ENCODE results near the gene RNASET2. TPM values are rescaled to one million over a fixed set of nuclear protein-coding genes. Genes with fewer than 3 reads are reported as not detected.
"Not testable (repeated sequence)": the region's sequence is repeated elsewhere in the genome, so short reads cannot be mapped to it uniquely, and the experiment has no call there.

RNASET2 gene
- total RNA-seq, 3 donors from 2014 or later: 43.7 to 67.3 (median 49.4) TPM

GRCh38 chr6:166901626-166902025 is 54.7 kb downstream of the RNASET2 start:
- Mint-ChIP-seq H3K4me1 (ENCODE audit: low read depth) (peaks cover 2% of the 10 kb centered on the region), H3K4me3 (no peak overlapping the region), H3K36me3 (ENCODE audit: insufficient read depth) (no peaks in the 10 kb centered on the region), H3K27me3 (ENCODE audit: low read depth) (no peaks in the 10 kb centered on the region), H3K9me3 (no peaks in the 10 kb centered on the region)
- ATAC-seq (no peak), DNase-seq (no peak)

GRCh38 chr6:166900956-166901607 is 55.3 kb downstream of the RNASET2 start:
- ATAC-seq: no peak
- Mint-ChIP-seq H3K36me3 (ENCODE audit: insufficient read depth) (no peaks in the 10 kb centered on the region), H3K4me1 (ENCODE audit: low read depth) (no peaks in the 10 kb centered on the region), H3K4me3 (no peak overlapping the region), H3K27me3 (ENCODE audit: low read depth) (no peaks in the 10 kb centered on the region), H3K9me3 (no peaks in the 10 kb centered on the region)
- no peak for DNase-seq

- Mint-ChIP-seq H3K9me3 (no peaks in the 10 kb centered on the region), H3K4me3 (no peak overlapping the region), H3K27me3 (ENCODE audit: low read depth) (no peaks in the 10 kb centered on the region), H3K36me3 (ENCODE audit: insufficient read depth) (no peaks in the 10 kb centered on the region), H3K4me1 (ENCODE audit: low read depth) (no peaks in the 10 kb centered on the region)
- ATAC-seq (no peak), DNase-seq (no peak)
Observed at GRCh38 chr6:166900130-166900708, 56.1 kb downstream of the RNASET2 start.

- DNase-seq: no peak
- no peak for ATAC-seq
- no peaks in the 10 kb centered on the region for H3K27me3 Mint-ChIP-seq (ENCODE audit: low read depth)
Observed at GRCh38 chr6:166898910-166899309, 57.4 kb downstream of the RNASET2 start.

GRCh38 chr6:166894614-166895013 is 61.7 kb downstream of the RNASET2 start:
- not testable (repeated sequence) for H3K4me1 Mint-ChIP-seq (ENCODE audit: low read depth)

More at GRCh38 chr6:166898910-166899309, 57.4 kb downstream of the RNASET2 start:
- H3K36me3 Mint-ChIP-seq (ENCODE audit: insufficient read depth): no peaks in the 10 kb centered on the region
- H3K4me3 Mint-ChIP-seq: no peak overlapping the region
- no peaks in the 10 kb centered on the region for H3K9me3 Mint-ChIP-seq
- H3K4me1 Mint-ChIP-seq (ENCODE audit: low read depth): no peaks in the 10 kb centered on the region

GRCh38 chr6:166892472-166892871 is 63.9 kb downstream of the RNASET2 start:
- not testable (repeated sequence) for H3K4me1 Mint-ChIP-seq (ENCODE audit: low read depth); H3K27me3 Mint-ChIP-seq (ENCODE audit: low read depth); H3K4me3 Mint-ChIP-seq; ATAC-seq; DNase-seq
- peaks cover 17% of the 10 kb centered on the region for H3K9me3 Mint-ChIP-seq
- H3K36me3 Mint-ChIP-seq (ENCODE audit: insufficient read depth): peaks cover 26% of the 10 kb centered on the region

More at GRCh38 chr6:166894614-166895013, 61.7 kb downstream of the RNASET2 start:
- peaks cover 13% of the 10 kb centered on the region for H3K36me3 Mint-ChIP-seq (ENCODE audit: insufficient read depth)
- H3K27me3 Mint-ChIP-seq (ENCODE audit: low read depth); ATAC-seq; DNase-seq; H3K4me3 Mint-ChIP-seq: not testable (repeated sequence)
- peaks cover 12% of the 10 kb centered on the region for H3K9me3 Mint-ChIP-seq

- not testable (repeated sequence) for ATAC-seq; H3K4me3 Mint-ChIP-seq; H3K4me1 Mint-ChIP-seq (ENCODE audit: low read depth); DNase-seq; H3K27me3 Mint-ChIP-seq (ENCODE audit: low read depth)
- H3K9me3 Mint-ChIP-seq: peaks cover 25% of the 10 kb centered on the region
- H3K36me3 Mint-ChIP-seq (ENCODE audit: insufficient read depth): peaks cover 32% of the 10 kb centered on the region
Observed at GRCh38 chr6:166886773-166887172, 69.6 kb downstream of the RNASET2 start.

- peaks cover 23% of the 10 kb centered on the region for H3K36me3 Mint-ChIP-seq (ENCODE audit: insufficient read depth)
- not testable (repeated sequence) for DNase-seq; ATAC-seq; H3K4me1 Mint-ChIP-seq (ENCODE audit: low read depth); H3K4me3 Mint-ChIP-seq; H3K27me3 Mint-ChIP-seq (ENCODE audit: low read depth)
- H3K9me3 Mint-ChIP-seq: peaks cover 15% of the 10 kb centered on the region
Observed at GRCh38 chr6:166884958-166885357, 71.4 kb downstream of the RNASET2 start.

GRCh38 chr6:166879594-166879993 is 76.8 kb downstream of the RNASET2 start:
- H3K9me3 Mint-ChIP-seq: peaks cover 8% of the 10 kb centered on the region
- ATAC-seq (no peak), DNase-seq (no peak)
- no peak overlapping the region for H3K4me3 Mint-ChIP-seq
- H3K36me3 Mint-ChIP-seq (ENCODE audit: insufficient read depth): peaks cover 7% of the 10 kb centered on the region
- H3K4me1 Mint-ChIP-seq (ENCODE audit: low read depth): no peaks in the 10 kb centered on the region
- no peaks in the 10 kb centered on the region for H3K27me3 Mint-ChIP-seq (ENCODE audit: low read depth)

Other genes with a start within 250 kb of the RNASET2 start
- gene CEP43, start 42.8 kb upstream of the RNASET2 start, total RNA-seq: 10 to 100 TPM; 19.5 to 20.2 (median 19.5) TPM
- 1 to 10 TPM; 1.7 to 8.8 (median 5.1) TPM for gene CCR6, start 166.5 kb upstream of the RNASET2 start, total RNA-seq
- gene GPR31, start 201.4 kb upstream of the RNASET2 start, total RNA-seq: not detected

Measured in activated T-cell treated with anti-CD3 and anti-CD28 coated beads, Interleukin-2, amount 50 U/mL, for 4 hours (primary cell).